ENCODE data around the gene CDT1.

CDT1 gene

DNA sequence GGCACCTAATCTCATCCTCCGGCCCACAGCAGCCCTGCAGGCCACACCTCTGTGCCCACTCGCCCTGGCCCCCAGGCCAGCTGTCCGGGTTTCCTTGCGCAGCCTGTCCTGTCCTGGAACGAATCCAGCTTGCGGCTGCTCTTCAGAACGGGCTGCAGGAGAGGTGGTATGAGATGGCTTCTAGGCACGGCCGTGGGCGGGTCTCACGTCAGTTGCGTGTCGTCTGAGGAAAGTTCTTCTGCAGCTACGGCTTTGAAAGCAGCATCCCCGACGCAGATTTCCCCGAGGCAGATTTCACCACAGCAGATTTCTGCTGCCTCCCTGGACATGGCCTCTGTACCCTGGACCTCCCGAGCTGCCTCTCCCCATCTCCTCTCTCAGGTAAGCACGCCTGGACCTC lies 35.0 kb downstream of the CDT1 start:
- DNase-seq (ENCODE audit: low read depth), result no peak

DNA sequence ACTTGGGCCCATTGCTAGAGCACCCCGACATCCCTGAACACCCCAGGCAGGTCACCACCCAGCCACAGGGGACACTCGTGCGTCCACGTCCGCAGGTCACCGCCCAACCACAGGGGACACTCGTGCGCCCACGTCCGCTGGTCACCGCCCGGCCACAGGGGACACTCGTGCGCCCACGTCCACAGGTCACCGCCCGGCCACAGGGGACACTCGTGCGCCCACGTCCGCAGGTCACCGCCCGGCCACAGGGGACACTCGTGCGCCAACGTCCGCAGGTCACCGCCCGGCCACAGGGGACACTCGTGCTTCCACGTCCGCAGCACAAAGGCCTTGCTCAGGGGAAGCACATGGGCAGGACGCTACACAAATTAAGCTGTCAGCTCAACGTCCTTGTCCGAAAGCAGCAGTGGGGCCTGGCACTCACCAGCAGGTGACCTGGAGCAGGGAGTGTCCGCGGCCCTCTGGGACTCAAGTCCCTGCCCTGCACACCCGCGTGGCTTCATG lies 35.5 kb downstream of the CDT1 start:
- DNase-seq (ENCODE audit: low read depth), result no peak

- DNase-seq (ENCODE audit: low read depth), result no peak
Measured at GRCh38 chr16:88839745-88840599, 36.4 kb downstream of the CDT1 start.

GRCh38 chr16:88840600-88841215 lies 37.1 kb downstream of the CDT1 start:
- DNase-seq (ENCODE audit: low read depth), result no peak

DNA sequence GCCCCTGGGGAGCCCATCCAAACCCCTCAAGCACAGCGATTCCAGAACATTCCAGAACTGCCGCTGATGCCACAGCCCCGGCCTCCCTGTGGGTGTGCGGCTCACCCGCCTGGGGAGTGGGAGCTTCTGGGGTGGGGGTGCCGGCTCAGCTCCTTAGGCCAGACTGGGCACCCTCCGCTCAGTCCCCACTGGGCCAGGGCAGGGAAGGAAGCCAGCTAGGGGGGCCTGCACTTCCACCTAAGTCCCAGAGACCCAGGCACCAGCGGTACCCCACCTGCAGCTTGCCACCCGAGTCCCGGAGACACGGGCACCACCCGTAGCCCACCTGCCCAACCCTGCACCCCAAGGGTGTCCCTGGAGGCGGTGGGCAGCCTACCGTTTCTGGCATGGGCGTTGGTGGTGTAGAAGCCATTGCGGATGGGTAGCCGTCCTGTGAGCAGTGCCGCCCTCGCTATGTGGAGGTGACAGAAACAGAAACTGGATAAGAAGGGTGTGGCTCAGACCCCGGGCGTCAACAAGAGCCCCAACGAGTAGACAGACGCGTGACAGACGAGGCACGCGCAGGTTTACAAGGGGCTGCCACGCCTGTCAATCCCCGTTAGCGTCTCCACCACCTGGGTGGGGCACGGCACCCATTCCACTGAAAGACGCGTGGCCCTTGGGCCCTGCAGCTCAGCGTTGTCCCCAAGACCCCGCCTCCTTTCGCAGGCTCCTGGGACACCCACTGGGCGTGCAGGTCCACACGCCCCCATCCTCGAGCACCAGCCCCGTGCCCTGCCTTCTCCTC lies 38.1 kb downstream of the CDT1 start:
- no peak for DNase-seq (ENCODE audit: low read depth)

- DNase-seq (ENCODE audit: low read depth), result no peak
Measured at GRCh38 chr16:88842308-88842756, 38.7 kb downstream of the CDT1 start.

DNA sequence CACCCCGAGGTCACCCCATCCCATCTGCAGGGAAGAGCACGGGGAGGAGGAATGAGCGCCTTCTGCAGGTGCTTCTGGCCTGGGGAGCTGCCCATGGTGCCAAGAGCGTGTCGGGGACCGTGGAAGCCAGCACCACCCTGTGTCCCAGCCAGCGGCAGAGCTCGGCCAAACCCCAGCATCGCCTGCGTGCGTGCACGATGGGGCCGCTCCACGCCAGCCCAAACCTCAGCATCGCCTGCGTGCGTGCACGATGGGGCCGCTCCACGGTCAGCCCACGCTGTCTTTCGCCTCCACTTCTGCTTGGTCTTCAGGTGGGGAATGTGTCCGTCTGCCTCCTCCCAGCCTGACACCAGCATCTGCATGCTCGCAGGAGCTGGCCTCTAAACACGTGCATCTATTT lies 39.2 kb downstream of the CDT1 start:
- no peak for DNase-seq (ENCODE audit: low read depth)

DNA sequence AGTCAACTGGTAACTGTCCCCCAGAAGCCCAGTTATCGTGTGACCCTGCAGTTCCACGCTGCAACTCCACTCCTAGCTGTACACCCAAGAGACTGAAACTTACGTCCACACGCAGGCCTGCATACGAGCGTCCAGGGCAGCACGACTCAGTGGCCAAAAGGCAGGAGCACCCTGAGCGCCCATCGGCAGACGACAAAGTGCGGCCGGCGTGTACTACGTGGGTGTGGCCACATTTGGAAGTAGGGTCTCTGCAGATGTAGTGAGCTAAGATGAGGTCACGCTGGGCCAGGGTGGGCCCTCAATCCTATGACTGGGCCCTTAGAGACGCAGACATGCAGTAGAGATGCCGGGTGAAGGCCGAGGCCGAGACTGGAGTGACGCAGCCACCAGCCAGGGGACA lies 39.7 kb downstream of the CDT1 start:
- no peak for DNase-seq (ENCODE audit: low read depth)

GRCh38 chr16:88844419-88845036 lies 40.9 kb downstream of the CDT1 start:
- no peak for DNase-seq (ENCODE audit: low read depth)

- no peak for DNase-seq (ENCODE audit: low read depth)
Measured at GRCh38 chr16:88846088-88846487, 42.5 kb downstream of the CDT1 start.

GRCh38 chr16:88847654-88848053 lies 44.1 kb downstream of the CDT1 start:
- DNase-seq (ENCODE audit: low read depth), result no peak

- DNase-seq (ENCODE audit: low read depth), result no peak
Measured at GRCh38 chr16:88848557-88848956, 45.0 kb downstream of the CDT1 start.

- no peak for DNase-seq (ENCODE audit: low read depth)
Measured at GRCh38 chr16:88850531-88851199, 47.1 kb downstream of the CDT1 start.

DNA sequence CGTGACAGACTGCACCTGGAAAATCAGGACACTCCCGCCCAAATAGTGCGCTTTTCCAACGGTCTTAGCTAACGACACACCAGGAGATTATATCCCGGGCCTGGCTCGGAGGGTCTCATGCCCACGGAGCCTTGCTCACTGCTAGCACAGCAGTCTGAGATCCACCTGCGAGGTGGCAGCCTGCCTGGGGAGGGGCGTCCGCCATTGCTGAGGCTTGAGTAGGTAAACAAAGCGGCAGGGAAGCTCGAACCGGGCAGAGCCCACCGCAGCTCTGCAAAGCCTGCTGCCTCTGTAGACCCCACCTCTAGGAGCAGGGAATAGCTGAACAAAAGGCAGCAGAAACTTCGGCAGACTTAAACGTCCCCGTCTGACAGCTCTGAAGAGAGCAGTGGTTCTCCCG lies 48.0 kb downstream of the CDT1 start:
- no peak for DNase-seq (ENCODE audit: low read depth)

DNA sequence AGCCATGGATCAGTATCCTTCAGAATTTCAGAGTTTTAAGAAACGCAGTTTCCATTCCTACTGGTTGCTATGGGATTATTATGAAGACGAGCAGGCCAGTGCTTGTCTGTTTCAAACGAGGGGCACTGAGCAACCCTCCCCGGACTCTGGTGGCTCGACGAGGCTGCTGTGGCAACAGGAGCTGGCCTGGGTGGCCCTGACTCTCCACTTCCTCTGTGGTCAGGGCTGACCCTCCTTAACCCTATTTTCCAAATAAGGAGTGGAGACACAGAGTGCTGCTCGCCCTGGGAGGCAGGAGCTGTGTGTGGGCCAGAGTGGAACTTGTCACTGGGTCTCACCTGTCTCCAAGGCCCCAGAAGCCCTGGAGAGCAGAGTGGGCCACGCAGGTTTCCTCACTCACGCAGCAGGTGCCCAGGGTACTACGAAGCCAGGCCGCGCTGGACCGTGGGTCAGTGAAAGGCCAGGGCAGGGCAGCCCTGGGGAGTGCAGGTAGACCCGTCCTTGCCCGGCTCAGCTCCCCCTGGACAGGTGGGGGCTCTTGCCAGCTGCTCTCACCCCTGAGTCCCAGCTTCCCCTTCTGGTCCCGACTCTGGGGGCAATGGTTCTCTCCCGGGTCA lies 49.8 kb downstream of the CDT1 start:
- no peak for DNase-seq (ENCODE audit: low read depth)

DNA sequence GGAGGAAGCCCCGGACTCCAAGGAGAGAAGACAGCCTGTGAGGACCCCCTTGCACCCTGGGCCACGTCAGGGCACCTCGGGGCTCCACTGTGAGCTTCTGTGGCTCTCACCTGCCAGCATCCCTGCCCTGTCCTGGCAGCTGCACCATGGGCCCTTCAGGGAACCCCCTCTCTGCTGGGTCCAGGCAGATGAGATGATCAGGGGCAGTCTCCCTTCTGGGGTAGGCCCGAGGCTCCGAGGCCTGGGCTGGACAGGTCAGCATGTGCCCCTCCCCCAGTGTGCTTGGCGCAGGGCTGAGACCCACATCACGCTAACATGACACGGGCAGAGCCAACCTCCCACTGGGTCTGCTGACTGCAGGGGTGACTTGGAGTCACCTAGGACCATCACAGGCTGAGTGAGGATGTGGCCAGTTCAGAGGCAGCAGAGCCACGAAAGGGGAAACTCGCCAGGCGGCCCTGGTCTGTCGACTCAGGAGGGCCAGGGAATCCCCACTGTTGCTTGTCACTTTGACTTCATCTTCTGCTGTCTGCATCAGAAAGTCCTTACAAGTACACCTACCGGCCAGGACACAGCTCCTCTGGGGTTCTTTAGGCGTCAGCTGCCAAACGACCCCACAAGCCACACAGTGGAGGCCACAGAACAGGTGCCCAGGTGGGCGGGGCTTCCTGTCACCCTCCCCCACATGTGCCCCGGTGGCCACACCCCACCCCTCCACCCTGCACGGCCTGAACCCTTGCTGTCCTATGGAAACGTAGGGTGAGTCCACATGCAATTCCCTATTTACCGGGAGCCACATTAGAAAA lies 50.9 kb downstream of the CDT1 start:
- no peak for DNase-seq (ENCODE audit: low read depth)

GRCh38 chr16:88855176-88855575 lies 51.6 kb downstream of the CDT1 start:
- no peak for DNase-seq (ENCODE audit: low read depth)

DNA sequence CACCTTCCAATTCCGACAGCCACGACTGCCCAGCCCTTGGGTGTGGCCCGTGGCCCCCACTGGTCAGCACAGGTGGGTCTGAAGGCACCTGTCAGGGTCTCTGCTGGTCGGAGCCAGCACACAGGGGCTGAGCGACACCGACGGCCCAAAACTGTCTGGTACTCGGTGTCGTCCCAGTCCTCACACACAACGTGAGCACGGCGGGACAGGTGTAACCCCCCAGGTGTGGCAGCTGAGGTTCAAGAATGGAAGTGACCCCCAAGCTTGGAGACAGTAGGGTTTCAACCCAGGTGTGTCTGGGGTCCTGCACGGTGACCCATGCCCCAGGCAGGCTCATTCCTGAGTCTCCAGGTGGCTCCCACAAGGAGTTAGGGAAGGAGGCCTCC lies 52.1 kb downstream of the CDT1 start:
- DNase-seq (ENCODE audit: low read depth), result no peak

GRCh38 chr16:88856122-88856827 lies 52.7 kb downstream of the CDT1 start:
- no peak for DNase-seq (ENCODE audit: low read depth)

Measured in stimulated activated CD8-positive, alpha-beta memory T cell treated with anti-CD3 and anti-CD28 coated beads, Interleukin-7, amount 100 ng/mL, for 24 hours (primary cell).